SK-N-MC (cell line): ENCODE measurements around the gene BID.

Experiments used
- EZH2 ChIP-seq: fragments of 200-600 bp; sonication (generic); IDR thresholded peaks from one replicate; pipeline ENCODE4 v1.6.1; 2017; ENCODE audit warnings: antibody characterized with exemption
- POLR2AphosphoS5 ChIP-seq: IDR thresholded peaks from 2 replicates; pipeline ENCODE4 v1.6.1; 2012; ENCODE audit warnings: mild to moderate bottlenecking, low read depth, low read length, borderline replicate concordance

- TF ChIP-seq EZH2 (no peak), POLR2AphosphoS5 (no peak)
These were observed 78.3 kb downstream of the BID start for GRCh38 chr22:17695986-17696385.
